Fibroblast of lung (primary cell): ENCODE results near the gene CARS1.

ENCODE experiments used
- CTCF ChIP-seq, 2 donors: IDR thresholded peaks in 1 of 2; conservative IDR thresholded peaks in 1 of 2; 1 replicate in 1 of 2; 2 replicates in 1 of 2; pipeline ENCODE4 v1.5.1; 2011 to 2012; ENCODE audit warnings: low read length in 2 of 2, control low read depth in 1 of 2, inconsistent platforms in 1 of 2, low read depth in 1 of 2, mild to moderate bottlenecking in 1 of 2
- EZH2 ChIP-seq: IDR thresholded peaks from 2 replicates; pipeline ENCODE4 v1.5.1; 2012; ENCODE audit warnings: low read length, control low read depth, mild to moderate bottlenecking; ENCODE audit errors: missing control alignments

- TF ChIP-seq CTCF (conservative IDR thresholded peaks at IDR 0.05 in 1 of 2, IDR thresholded peaks at IDR 0.05 in 1 of 2; ENCODE audit: low read depth in 1 of 2, low read length in 2 of 2) (no peak), EZH2 (no peak)
Measured at GRCh38 chr11:3007404-3008010, 49.7 kb downstream of the CARS1 start.
